ENCODE measurements around the gene ZC3H7B.

The ZC3H7B gene

GRCh38 chr22:41356430-41357028 is 55.2 kb downstream of the ZC3H7B start:
- no peak for DNase-seq

GRCh38 chr22:41357191-41357590 is 55.9 kb downstream of the ZC3H7B start:
- no peak for DNase-seq

GRCh38 chr22:41358927-41359326 is 57.6 kb downstream of the ZC3H7B start:
- DNase-seq, result no peak

GRCh38 chr22:41359376-41359775 is 58.1 kb downstream of the ZC3H7B start:
- DNase-seq, result no peak

GRCh38 chr22:41360126-41360525 is 58.8 kb downstream of the ZC3H7B start:
- no peak for DNase-seq

GRCh38 chr22:41361716-41362310 is 60.5 kb downstream of the ZC3H7B start:
- DNase-seq, result no peak

- DNase-seq, result no peak
Observed at GRCh38 chr22:41362615-41363014, 61.3 kb downstream of the ZC3H7B start.

GRCh38 chr22:41364233-41364632 is 62.9 kb downstream of the ZC3H7B start:
- no peak for DNase-seq

- DNase-seq, result no peak
Observed at GRCh38 chr22:41364955-41365354, 63.6 kb downstream of the ZC3H7B start.

GRCh38 chr22:41365425-41365824 is 64.1 kb downstream of the ZC3H7B start:
- DNase-seq, result no peak

GRCh38 chr22:41366323-41367029 is 65.2 kb downstream of the ZC3H7B start:
- peak; percentile 94 for DNase-seq

GRCh38 chr22:41367039-41367679 is 65.8 kb downstream of the ZC3H7B start:
- DNase-seq, result peak; percentile 94

- DNase-seq, result peak; percentile 85
Observed at GRCh38 chr22:41367680-41368542, 66.6 kb downstream of the ZC3H7B start.

- DNase-seq, result peak; percentile 86
Observed at GRCh38 chr22:41368543-41369423, 67.5 kb downstream of the ZC3H7B start.

- peak; percentile 92 for DNase-seq
Observed at GRCh38 chr22:41369424-41369745, 68.1 kb downstream of the ZC3H7B start.

- peak; percentile 91 for DNase-seq
Observed at GRCh38 chr22:41369837-41370236, 68.5 kb downstream of the ZC3H7B start.

GRCh38 chr22:41377846-41378245 is 76.5 kb downstream of the ZC3H7B start:
- DNase-seq, result no peak

GRCh38 chr22:41380993-41381328 is 79.6 kb downstream of the ZC3H7B start:
- DNase-seq, result no peak

- peak; percentile 99 for DNase-seq
Observed at GRCh38 chr22:41381329-41382097, 80.2 kb downstream of the ZC3H7B start, which contains the start of gene TEF. TEF (plus strand) TSS chr22:41381942; CDS start chr22:41382045, 103 bp downstream.

GRCh38 chr22:41382098-41382578 is 80.8 kb downstream of the ZC3H7B start:
- peak; percentile 72 for DNase-seq

GRCh38 chr22:41382610-41383009 is 81.3 kb downstream of the ZC3H7B start:
- DNase-seq, result peak; percentile 50

Data from NCI-H2171 treated with DMSO at 0.1 percent for 48 hours (cell line).